HEK293 (cell line): ENCODE data around the gene SULT2B1.

ENCODE experiments used
- CTCF ChIA-PET: fragments of 350-600 bp; formaldehyde crosslinking; extraction: SDS; loops from one replicate; lab custom pipeline; 2021; ENCODE audit warnings: antibody characterized with exemption; lab: Yijun Ruan, JAX
- POLR2A ChIA-PET: fragments of 300-600 bp; formaldehyde crosslinking; extraction: SDS; loops from one replicate; lab custom pipeline; 2020; ENCODE audit warnings: antibody characterized with exemption, inconsistent platforms; lab: Yijun Ruan, JAX
- H3K27ac ChIP-seq: fragments of 200-500 bp; sonication (Bioruptor generic); 2 replicates; pipeline ENCODE4 v1.5.1; 2014; ENCODE audit warnings: low read depth, low read length, control low read depth, inconsistent platforms; ENCODE audit errors: extremely low read depth
- H3K36me3 ChIP-seq, 2 experiments: fragments of 200-500 bp in 1 of 2; sonication (Bioruptor generic) in 1 of 2; 1 replicate in 1 of 2; 2 replicates in 1 of 2; pipeline ENCODE4 v1.5.1; 2014 to 2017; ENCODE audit warnings: inconsistent platforms in 2 of 2, low read length in 2 of 2; ENCODE audit not compliant: control insufficient read depth in 2 of 2, insufficient read depth in 1 of 2
- H3K4me1 ChIP-seq: fragments of 200-500 bp; sonication (Bioruptor generic); 2 replicates; pipeline ENCODE4 v1.5.1; 2014; ENCODE audit warnings: mild to moderate bottlenecking, low read length, inconsistent platforms; ENCODE audit not compliant: control insufficient read depth, insufficient read depth
- H3K4me3 ChIP-seq: 2 replicates; pipeline ENCODE4 v1.5.1; 2011; ENCODE audit warnings: low read depth, mild to moderate bottlenecking, control low read depth, low read length, moderate library complexity
- H3K9me3 ChIP-seq: fragments of 200-500 bp; sonication (Bioruptor generic); 2 replicates; pipeline ENCODE4 v1.5.1; 2014; ENCODE audit warnings: low read depth, low read length, inconsistent platforms; ENCODE audit not compliant: control insufficient read depth, insufficient read depth
- CTCF ChIP-seq: fragments of 450-650 bp; formaldehyde crosslinking; IDR thresholded peaks from 2 replicates; pipeline ENCODE4 v1.5.1; 2016; ENCODE audit warnings: missing biosample characterization, missing genetic modification characterization
- ELK4 ChIP-seq: IDR thresholded peaks from 2 replicates; pipeline ENCODE4 v1.6.1; 2011; ENCODE audit warnings: mild to moderate bottlenecking, low read depth, low read length, borderline replicate concordance
- GLIS1 ChIP-seq: fragments of 450-650 bp; formaldehyde crosslinking; IDR thresholded peaks from 2 replicates; pipeline ENCODE4 v1.5.1; 2016; ENCODE audit warnings: missing biosample characterization, missing genetic modification characterization
- PRDM10 ChIP-seq: fragments of 450-650 bp; formaldehyde crosslinking; IDR thresholded peaks from 2 replicates; pipeline ENCODE4 v1.5.1; 2016; ENCODE audit warnings: missing biosample characterization, missing genetic modification characterization
- SCRT2 ChIP-seq: fragments of 450-650 bp; formaldehyde crosslinking; IDR thresholded peaks from 2 replicates; pipeline ENCODE4 v1.5.1; 2016; ENCODE audit warnings: missing biosample characterization, missing genetic modification characterization
- WT1 ChIP-seq: fragments of 450-650 bp; formaldehyde crosslinking; IDR thresholded peaks from 2 replicates; pipeline ENCODE4 v1.5.1; 2016; ENCODE audit warnings: missing biosample characterization, missing genetic modification characterization
- ZBTB17 ChIP-seq: fragments of 450-650 bp; formaldehyde crosslinking; IDR thresholded peaks from 2 replicates; pipeline ENCODE4 v1.5.1; 2016; ENCODE audit warnings: missing biosample characterization, missing genetic modification characterization
- ZNF121 ChIP-seq: fragments of 450-650 bp; formaldehyde crosslinking; IDR thresholded peaks from 2 replicates; pipeline ENCODE4 v1.5.1; 2016; ENCODE audit warnings: missing biosample characterization, missing genetic modification characterization
- ZNF184 ChIP-seq: fragments of 450-650 bp; IDR thresholded peaks from 2 replicates; pipeline ENCODE4 v1.5.1; 2018; ENCODE audit warnings: missing biosample characterization, mild to moderate bottlenecking, missing genetic modification characterization
- ZNF596 ChIP-seq: fragments of 450-650 bp; IDR thresholded peaks from 2 replicates; pipeline ENCODE4 v1.5.0; 2018; ENCODE audit warnings: missing biosample characterization, mild to moderate bottlenecking, missing genetic modification characterization, moderate library complexity
- ZNF610 ChIP-seq: fragments of 450-650 bp; formaldehyde crosslinking; IDR thresholded peaks from 2 replicates; pipeline ENCODE4 v1.5.1; 2016; ENCODE audit warnings: missing biosample characterization, missing genetic modification characterization, borderline replicate concordance
- ZNF707 ChIP-seq: fragments of 450-650 bp; formaldehyde crosslinking; IDR thresholded peaks from 2 replicates; pipeline ENCODE4 v1.5.1; 2016; ENCODE audit warnings: missing biosample characterization, missing genetic modification characterization
- ZNF830 ChIP-seq: fragments of 450-650 bp; IDR thresholded peaks from 2 replicates; pipeline ENCODE4 v1.5.0; 2018; ENCODE audit warnings: missing biosample characterization, missing genetic modification characterization, low read depth, mild to moderate bottlenecking, moderate library complexity
- TF ChIP-seq, protein P1 (sequence below): fragments of 450-650 bp; formaldehyde crosslinking; IDR thresholded peaks from 2 replicates; pipeline ENCODE4 v1.5.1; 2016; ENCODE audit warnings: missing biosample characterization, missing genetic modification characterization
- TF ChIP-seq, protein P2 (sequence below): fragments of 450-650 bp; formaldehyde crosslinking; IDR thresholded peaks from 2 replicates; pipeline ENCODE4 v1.5.1; 2016; ENCODE audit warnings: missing biosample characterization, missing genetic modification characterization, low read depth

Gene SULT2B1

DNA sequence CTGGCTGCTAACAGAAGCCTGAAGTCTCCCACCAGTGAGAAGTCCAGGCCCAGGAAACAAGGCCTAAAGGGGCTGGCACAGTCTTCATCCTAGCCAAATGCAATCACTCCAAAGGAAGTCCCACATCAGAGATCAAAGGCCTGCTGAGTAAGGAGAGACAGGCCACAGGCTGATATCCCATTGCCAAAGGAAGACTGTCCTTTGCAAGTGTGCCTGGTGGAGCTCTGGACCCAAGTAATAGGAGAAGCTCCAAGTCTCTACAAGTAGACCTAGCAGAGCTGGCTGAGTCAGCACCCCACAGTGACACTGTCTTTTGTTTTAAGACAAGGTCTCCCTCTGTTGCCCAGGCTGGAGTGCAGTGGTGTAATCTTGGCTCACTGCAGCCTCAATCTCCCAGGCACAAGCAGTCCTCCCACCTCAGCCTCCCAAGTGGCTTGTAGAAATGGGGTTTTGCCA is 80.7 kb downstream of the SULT2B1 start:
- POLR2A ChIA-PET, result interaction anchor here (0.9 to 8.1 kb wide), 6 partner anchors 9 to 423 kb away, joined by 3 to 97 read pairs (median 16); partner anchors contain the start of genes CA11, FAM83E, RPL18 and SPHK2
- Histone ChIP-seq H3K4me1 (peaks cover 23% of the 10 kb centered on the region), H3K36me3 (peaks cover 8 to 41% of the 10 kb centered on the region in 2 experiments; a peak in 2 of 3 replicates), H3K4me3 (no peak overlapping the region), H3K9me3 (no peaks in the 10 kb centered on the region), H3K27ac (0 out of 2 replicates have a peak overlapping the region, but pooled peaks have one; percentile 14)
- TF ChIP-seq ZNF830 (tag by site-specific recombination) (no peak), SCRT2 (tag by site-specific recombination) (peak; percentile 26; the same call in 1 of the 2 replicates), GLIS1 (tag by site-specific recombination) (peak; percentile 45; the same call in 1 of the 2 replicates), PRDM10 (tag by site-specific recombination) (peak; percentile 27; the same call in 1 of the 2 replicates), ZBTB17 (tag by site-specific recombination) (peak; percentile 66; the same call in 1 of the 2 replicates), ZNF596 (tag by site-specific recombination) (no peak)
- TF ChIP-seq, protein P1, sequence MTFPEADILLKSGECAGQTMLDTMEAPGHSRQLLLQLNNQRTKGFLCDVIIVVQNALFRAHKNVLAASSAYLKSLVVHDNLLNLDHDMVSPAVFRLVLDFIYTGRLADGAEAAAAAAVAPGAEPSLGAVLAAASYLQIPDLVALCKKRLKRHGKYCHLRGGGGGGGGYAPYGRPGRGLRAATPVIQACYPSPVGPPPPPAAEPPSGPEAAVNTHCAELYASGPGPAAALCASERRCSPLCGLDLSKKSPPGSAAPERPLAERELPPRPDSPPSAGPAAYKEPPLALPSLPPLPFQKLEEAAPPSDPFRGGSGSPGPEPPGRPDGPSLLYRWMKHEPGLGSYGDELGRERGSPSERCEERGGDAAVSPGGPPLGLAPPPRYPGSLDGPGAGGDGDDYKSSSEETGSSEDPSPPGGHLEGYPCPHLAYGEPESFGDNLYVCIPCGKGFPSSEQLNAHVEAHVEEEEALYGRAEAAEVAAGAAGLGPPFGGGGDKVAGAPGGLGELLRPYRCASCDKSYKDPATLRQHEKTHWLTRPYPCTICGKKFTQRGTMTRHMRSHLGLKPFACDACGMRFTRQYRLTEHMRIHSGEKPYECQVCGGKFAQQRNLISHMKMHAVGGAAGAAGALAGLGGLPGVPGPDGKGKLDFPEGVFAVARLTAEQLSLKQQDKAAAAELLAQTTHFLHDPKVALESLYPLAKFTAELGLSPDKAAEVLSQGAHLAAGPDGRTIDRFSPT (tag by site-specific recombination), result no peak
- CTCF ChIA-PET, result interaction anchor here (0.6 to 1.6 kb wide), 2 partner anchors 13 to 162 kb away, joined by 4 read pairs; partner anchors contain the start of gene CA11

GRCh38 chr19:48633148-48634035 is 81.4 kb downstream of the SULT2B1 start:
- CTCF ChIA-PET, result interaction anchor here (0.6 to 1.6 kb wide), 5 partner anchors 12 to 161 kb away, joined by 3 to 4 read pairs (median 4); partner anchors contain the start of gene CA11
- POLR2A ChIA-PET, result interaction anchor here (0.6 to 8.1 kb wide), 7 partner anchors 9 to 422 kb away, joined by 3 to 97 read pairs (median 14); partner anchors contain the start of genes CA11, FAM83E, PPP1R15A and RPL18
- Histone ChIP-seq H3K4me1 (peaks cover 23% of the 10 kb centered on the region), H3K4me3 (no peak overlapping the region), H3K9me3 (no peaks in the 10 kb centered on the region), H3K36me3 (peaks cover 8 to 39% of the 10 kb centered on the region in 2 experiments; a peak in 2 of 3 replicates), H3K27ac (peak overlapping the region; percentile 86; the same call in 1 of the 2 replicates)
- 0 out of 2 replicates have a peak, but pooled peaks have one; percentile 4 for TF ChIP-seq ZBTB17 (tag by site-specific recombination)
- TF ChIP-seq, protein P2, sequence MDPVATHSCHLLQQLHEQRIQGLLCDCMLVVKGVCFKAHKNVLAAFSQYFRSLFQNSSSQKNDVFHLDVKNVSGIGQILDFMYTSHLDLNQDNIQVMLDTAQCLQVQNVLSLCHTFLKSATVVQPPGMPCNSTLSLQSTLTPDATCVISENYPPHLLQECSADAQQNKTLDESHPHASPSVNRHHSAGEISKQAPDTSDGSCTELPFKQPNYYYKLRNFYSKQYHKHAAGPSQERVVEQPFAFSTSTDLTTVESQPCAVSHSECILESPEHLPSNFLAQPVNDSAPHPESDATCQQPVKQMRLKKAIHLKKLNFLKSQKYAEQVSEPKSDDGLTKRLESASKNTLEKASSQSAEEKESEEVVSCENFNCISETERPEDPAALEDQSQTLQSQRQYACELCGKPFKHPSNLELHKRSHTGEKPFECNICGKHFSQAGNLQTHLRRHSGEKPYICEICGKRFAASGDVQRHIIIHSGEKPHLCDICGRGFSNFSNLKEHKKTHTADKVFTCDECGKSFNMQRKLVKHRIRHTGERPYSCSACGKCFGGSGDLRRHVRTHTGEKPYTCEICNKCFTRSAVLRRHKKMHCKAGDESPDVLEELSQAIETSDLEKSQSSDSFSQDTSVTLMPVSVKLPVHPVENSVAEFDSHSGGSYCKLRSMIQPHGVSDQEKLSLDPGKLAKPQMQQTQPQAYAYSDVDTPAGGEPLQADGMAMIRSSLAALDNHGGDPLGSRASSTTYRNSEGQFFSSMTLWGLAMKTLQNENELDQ (tag by site-specific recombination), result no peak

DNA sequence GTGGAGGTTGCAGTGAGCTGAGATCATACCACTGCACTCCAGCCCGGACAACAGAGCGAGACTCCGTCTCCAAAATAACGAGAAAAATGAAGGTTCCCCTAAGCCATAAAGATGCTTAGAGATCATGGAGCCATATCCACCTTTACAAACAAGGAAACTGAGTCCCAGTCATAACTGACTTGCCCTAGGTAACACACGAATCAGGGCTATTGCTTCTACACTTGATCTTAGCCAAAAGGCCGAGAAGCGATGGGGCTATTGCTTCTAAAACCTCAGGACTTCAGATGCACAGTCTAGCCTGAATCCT is 82.0 kb downstream of the SULT2B1 start:
- Histone ChIP-seq H3K4me3 (no peak overlapping the region), H3K9me3 (no peaks in the 10 kb centered on the region), H3K36me3 (peaks cover 8 to 35% of the 10 kb centered on the region in 2 experiments; a peak in 2 of 3 replicates), H3K4me1 (peaks cover 23% of the 10 kb centered on the region), H3K27ac (peak overlapping the region; percentile 86)
- POLR2A ChIA-PET, result interaction anchor here (0.6 to 8.1 kb wide), 6 partner anchors 10 to 239 kb away, joined by 4 to 97 read pairs (median 16); partner anchors contain the start of genes CA11, FAM83E, PPP1R15A and RPL18
- CTCF ChIA-PET, result interaction anchor here (0.7 to 1.6 kb wide), 5 partner anchors 12 to 144 kb away, joined by 3 to 4 read pairs (median 3); partner anchors contain the start of gene CA11
- no peak for TF ChIP-seq ELK4
- no peak for TF ChIP-seq WT1
- no peak for TF ChIP-seq ZNF121
- no peak for TF ChIP-seq ZNF184
- TF ChIP-seq CTCF (tag by site-specific recombination), result no peak
- no peak for TF ChIP-seq ZNF610 (tag by site-specific recombination)
- no peak for TF ChIP-seq ZNF707 (tag by site-specific recombination)
